Keratinocyte (primary cell): Measurements from ENCODE around the gene ATXN3L.

Experiments
- EZH2 ChIP-seq: IDR thresholded peaks from one replicate; pipeline ENCODE4 v1.6.1; 2012; ENCODE audit warnings: inconsistent platforms, mild to moderate bottlenecking, low read length, moderate library complexity
- TF ChIP-seq, protein P1 (sequence below), 3 experiments: IDR thresholded peaks in 1 of 3; conservative IDR thresholded peaks in 1 of 3; optimal IDR thresholded peaks in 1 of 3; 2 replicates in 2 of 3; 3 replicates in 1 of 3; pipeline versions ENCODE3 to v1.5.1; 2011; ENCODE audit warnings: low read length in 3 of 3, mild to moderate bottlenecking in 3 of 3, moderate library complexity in 2 of 3, control low read depth in 1 of 3, inconsistent platforms in 1 of 3; ENCODE audit not compliant: insufficient read depth in 2 of 3; ENCODE audit errors: extremely low read depth in 1 of 3

DNA sequence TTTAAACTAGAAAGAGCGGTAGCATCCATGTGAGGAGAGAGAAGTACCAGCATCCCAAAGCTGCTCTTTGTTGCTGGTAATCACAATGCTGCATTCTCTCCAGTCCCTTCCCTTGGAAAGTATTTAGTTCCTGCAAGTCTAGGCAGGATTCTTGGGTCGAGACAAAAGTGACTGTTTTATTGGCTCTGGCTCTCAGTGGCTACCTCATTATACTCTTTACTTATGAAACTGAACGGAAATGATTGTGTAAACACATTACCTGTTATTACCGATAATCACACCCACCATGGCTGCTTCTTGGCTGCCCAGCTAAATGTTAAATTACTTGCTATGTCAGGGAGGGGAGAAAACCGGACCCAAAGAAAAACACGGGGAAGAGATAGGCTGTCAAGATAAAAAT lies 26.2 kb downstream of the ATXN3L start:
- no peak for TF ChIP-seq EZH2
- TF ChIP-seq, protein P1, sequence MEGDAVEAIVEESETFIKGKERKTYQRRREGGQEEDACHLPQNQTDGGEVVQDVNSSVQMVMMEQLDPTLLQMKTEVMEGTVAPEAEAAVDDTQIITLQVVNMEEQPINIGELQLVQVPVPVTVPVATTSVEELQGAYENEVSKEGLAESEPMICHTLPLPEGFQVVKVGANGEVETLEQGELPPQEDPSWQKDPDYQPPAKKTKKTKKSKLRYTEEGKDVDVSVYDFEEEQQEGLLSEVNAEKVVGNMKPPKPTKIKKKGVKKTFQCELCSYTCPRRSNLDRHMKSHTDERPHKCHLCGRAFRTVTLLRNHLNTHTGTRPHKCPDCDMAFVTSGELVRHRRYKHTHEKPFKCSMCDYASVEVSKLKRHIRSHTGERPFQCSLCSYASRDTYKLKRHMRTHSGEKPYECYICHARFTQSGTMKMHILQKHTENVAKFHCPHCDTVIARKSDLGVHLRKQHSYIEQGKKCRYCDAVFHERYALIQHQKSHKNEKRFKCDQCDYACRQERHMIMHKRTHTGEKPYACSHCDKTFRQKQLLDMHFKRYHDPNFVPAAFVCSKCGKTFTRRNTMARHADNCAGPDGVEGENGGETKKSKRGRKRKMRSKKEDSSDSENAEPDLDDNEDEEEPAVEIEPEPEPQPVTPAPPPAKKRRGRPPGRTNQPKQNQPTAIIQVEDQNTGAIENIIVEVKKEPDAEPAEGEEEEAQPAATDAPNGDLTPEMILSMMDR (optimal IDR thresholded peaks at IDR 0.05 in 1 of 3, IDR thresholded peaks at IDR 0.05 in 1 of 3, conservative IDR thresholded peaks at IDR 0.05 in 1 of 3; ENCODE audit: extremely low read depth in 1 of 3, insufficient read depth in 2 of 3, low read length in 3 of 3) = no peak
